Chondrocyte (in vitro differentiated cells): ENCODE results near the gene ANGPTL4. TPM values are rescaled to one million over a fixed set of nuclear protein-coding genes. Genes with fewer than 3 reads are reported as not detected.
A peak's percentile ranks its signal among the peaks of the same experiment; 100 is the strongest.

ENCODE experiments used
- DNase-seq: peaks from one replicate; pipeline ENCODE4 v3.0.0; 2021; ENCODE audit warnings: mixed read lengths, low spot score
- H3K27ac Mint-ChIP-seq: one replicate; pipeline ENCODE4 v1.8.0; 2021; ENCODE audit warnings: mild to moderate bottlenecking, moderate library complexity, mixed read lengths; ENCODE audit not compliant: unreplicated experiment
- H3K27me3 Mint-ChIP-seq: 2 replicates; pipeline ENCODE4 v1.8.0; 2021; ENCODE audit warnings: low read depth, mixed read lengths
- H3K36me3 Mint-ChIP-seq: 2 replicates; pipeline ENCODE4 v1.8.0; 2021; ENCODE audit warnings: low read depth, mixed read lengths
- H3K4me1 Mint-ChIP-seq: 2 replicates; pipeline ENCODE4 v1.8.0; 2021; ENCODE audit warnings: low read depth, mild to moderate bottlenecking, mixed read lengths
- H3K4me3 Mint-ChIP-seq: one replicate; pipeline ENCODE4 v1.8.0; 2021; ENCODE audit warnings: mild to moderate bottlenecking, moderate library complexity, mixed read lengths; ENCODE audit not compliant: unreplicated experiment
- H3K9me3 Mint-ChIP-seq: 2 replicates; pipeline ENCODE4 v1.8.0; 2021; ENCODE audit warnings: low read depth, mixed read lengths
- CTCF ChIP-seq: fragments of 200-600 bp; sonication (generic); IDR thresholded peaks from 2 replicates; pipeline ENCODE4 v1.5.0; 2021; ENCODE audit warnings: antibody characterized with exemption, mild to moderate bottlenecking, moderate library complexity
- total RNA-seq: library from RNA; stranded (reverse); gene quantifications from 3 replicates; pipeline ENCODE4 v1.2.1, GENCODE V29; 2021

Gene ANGPTL4
- total RNA-seq, 1 donor from 2014 or later, result 127 TPM

DNA sequence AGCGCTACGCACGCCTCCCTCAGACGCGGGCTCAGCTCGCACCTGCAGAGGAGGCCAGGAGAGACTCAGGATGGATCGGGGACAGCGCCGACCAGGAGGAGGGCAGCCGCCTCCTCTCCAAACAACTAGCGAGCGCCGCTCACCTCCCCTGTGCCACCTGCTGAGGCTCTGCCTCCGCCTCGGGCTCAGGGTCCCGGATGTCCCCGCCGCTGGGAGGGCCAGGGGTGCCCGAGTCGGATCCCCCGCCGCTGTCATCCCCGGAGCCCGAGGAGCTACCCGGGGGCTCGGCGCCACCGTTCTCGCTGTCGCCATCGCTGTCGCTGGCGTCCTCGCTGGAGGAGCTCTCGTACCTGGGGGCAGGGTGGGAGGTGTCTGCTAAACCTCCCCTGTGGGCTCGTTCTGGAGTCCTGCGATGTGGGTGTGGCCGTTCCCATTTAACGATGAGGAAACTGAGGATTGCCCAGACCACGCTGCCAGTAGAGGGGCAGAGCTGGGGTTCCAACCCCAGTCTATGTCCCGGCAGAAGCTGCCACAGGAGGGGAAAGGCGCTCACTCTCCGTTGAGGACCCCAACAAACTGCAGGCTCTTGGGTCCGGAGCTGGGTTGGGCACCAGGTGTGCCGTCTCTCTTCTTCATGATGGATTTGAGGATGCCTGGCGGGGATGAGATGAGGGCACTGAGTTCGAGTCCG is 30.0 kb upstream of the ANGPTL4 start:
- Mint-ChIP-seq H3K4me1 (peaks cover 4% of the 10 kb centered on the region), H3K27ac (no peak overlapping the region), H3K36me3 (no peaks in the 10 kb centered on the region), H3K27me3 (peaks cover 18% of the 10 kb centered on the region), H3K4me3 (no peak overlapping the region), H3K9me3 (no peaks in the 10 kb centered on the region)
- TF ChIP-seq CTCF, result no peak
- DNase-seq, result no peak

DNA sequence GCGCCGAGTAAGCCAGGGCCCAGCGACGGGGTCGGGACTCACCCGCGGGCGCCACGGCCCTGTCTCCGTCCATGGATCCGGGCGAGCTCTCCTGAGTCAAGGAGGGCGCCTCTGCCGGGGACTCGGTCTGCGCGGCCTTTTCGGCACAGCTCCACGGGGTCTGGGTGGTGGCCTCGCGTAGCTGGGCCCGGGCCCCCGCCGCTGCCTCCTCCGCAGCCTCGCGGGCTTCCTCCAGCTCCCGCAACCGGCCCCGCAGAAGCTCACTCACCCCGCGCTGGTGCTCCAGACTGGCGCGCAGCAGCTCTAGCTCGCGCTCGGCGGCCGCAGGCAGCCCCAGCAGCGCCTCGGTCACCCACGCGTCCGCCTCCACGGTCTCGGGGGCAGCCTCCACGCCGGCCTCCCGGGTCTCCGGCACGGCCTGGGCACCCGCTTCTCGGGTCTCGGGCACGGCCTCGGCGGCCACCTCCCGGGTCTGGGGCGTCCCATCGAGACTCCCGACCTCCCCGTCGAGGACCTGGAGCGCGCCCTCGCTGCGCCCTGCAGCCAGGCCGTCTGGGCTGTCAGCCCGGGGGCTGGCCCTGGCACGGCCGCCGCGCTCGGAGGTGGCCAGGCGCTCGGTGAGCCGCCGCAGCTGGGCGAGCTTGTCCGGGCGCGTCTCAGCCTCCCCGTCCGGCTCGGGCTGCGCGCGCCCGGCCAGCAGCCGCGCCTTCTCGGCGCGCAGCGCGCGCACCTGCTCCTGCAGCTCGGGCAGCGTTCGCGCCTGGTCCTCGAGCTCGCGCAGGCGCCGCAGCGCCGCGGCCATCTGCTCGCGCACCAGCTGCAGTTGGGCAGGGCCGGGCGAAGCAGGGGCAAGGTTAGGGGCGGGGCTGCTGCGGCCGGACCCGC is 29.3 kb upstream of the ANGPTL4 start:
- Mint-ChIP-seq H3K36me3 (no peaks in the 10 kb centered on the region), H3K27me3 (peaks cover 21% of the 10 kb centered on the region), H3K4me3 (no peak overlapping the region), H3K9me3 (no peaks in the 10 kb centered on the region), H3K4me1 (peaks cover 4% of the 10 kb centered on the region), H3K27ac (no peak overlapping the region)
- TF ChIP-seq CTCF, result no peak
- no peak for DNase-seq

GRCh38 chr19:8335343-8336071 is 28.4 kb upstream of the ANGPTL4 start:
- Mint-ChIP-seq H3K4me1 (peaks cover 5% of the 10 kb centered on the region), H3K36me3 (no peaks in the 10 kb centered on the region), H3K27ac (no peak overlapping the region), H3K9me3 (no peaks in the 10 kb centered on the region), H3K27me3 (peaks cover 26% of the 10 kb centered on the region), H3K4me3 (no peak overlapping the region)
- peak; percentile 43 for TF ChIP-seq CTCF
- DNase-seq, result no peak

- H3K27me3 Mint-ChIP-seq, result peaks cover 29% of the 10 kb centered on the region
- peaks cover 8% of the 10 kb centered on the region for H3K4me1 Mint-ChIP-seq
- TF ChIP-seq CTCF, result no peak
- no peaks in the 10 kb centered on the region for H3K9me3 Mint-ChIP-seq
- DNase-seq, result no peak
- no peak overlapping the region for H3K4me3 Mint-ChIP-seq
- no peak overlapping the region for H3K27ac Mint-ChIP-seq
- no peaks in the 10 kb centered on the region for H3K36me3 Mint-ChIP-seq
Observed at GRCh38 chr19:8336072-8336569, 27.8 kb upstream of the ANGPTL4 start.

- H3K4me3 Mint-ChIP-seq, result no peak overlapping the region
- peaks cover 29% of the 10 kb centered on the region for H3K27me3 Mint-ChIP-seq
- no peak overlapping the region for H3K27ac Mint-ChIP-seq
- no peaks in the 10 kb centered on the region for H3K36me3 Mint-ChIP-seq
- no peak for TF ChIP-seq CTCF
- H3K4me1 Mint-ChIP-seq, result peaks cover 8% of the 10 kb centered on the region
- H3K9me3 Mint-ChIP-seq, result no peaks in the 10 kb centered on the region
- DNase-seq, result no peak
Observed at GRCh38 chr19:8336660-8337059, 27.3 kb upstream of the ANGPTL4 start.
